Activated T-cell treated with anti-CD3 and anti-CD28 coated beads for 48 hours (primary cell): ENCODE data around the gene NT5DC4.

Experiments used
- DNase-seq: peaks from one replicate; pipeline ENCODE4 v3.0.0-alpha.2; 2020; ENCODE audit warnings: low read depth

The NT5DC4 gene

DNA sequence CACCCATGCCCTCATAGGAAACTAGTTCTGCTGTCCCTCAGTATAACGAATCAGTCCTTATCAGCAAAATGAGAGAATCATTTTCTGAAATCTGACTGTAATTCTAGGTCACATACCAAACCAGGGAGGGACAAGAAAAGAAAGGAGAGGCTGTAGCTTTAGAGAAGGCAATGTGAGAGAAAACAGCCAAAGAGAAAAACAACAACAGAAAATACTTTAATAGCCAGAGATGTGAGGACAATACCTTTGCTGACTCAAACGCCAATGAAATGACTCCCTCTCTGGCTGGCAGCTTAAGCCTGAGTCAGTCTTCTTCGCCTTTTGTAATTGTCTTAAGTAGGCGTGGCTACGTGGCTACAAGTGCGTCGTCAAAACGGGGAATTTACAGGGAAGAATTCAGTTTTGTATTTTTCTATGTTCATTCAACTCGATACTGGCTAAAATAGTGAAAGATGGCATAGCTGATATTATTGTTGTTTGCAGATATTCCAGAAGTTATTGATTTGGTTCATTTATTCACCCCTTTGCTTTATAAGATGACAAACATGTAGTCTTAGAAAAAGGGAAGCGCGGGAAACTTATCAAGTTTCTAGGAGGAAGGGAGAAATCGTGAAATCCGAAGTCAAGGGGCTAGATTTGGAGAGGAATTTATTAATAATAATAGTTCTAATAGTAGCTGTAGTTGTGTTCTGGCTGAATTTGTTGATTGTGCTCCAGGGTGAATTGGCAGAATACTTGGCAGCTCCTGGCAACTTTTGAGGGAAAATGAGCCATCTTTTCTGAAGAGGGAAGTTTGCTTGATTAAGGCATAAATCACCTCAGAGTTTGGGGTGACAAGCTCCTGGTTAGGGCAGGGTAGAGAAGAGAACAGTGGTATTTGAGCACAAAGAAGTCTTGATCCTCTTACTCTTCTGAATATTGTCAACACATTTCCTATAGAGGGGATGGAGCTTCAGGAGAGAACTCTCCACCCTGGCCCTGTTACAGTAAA, 63.7 kb downstream of the NT5DC4 start, which contains the start of gene IL1A:
Gene IL1A, minus strand, starts transcription at position 295 of the 991 bp plus-strand sequence. CDS start 723 bp downstream, outside the sequence.
- no peak for DNase-seq

DNA sequence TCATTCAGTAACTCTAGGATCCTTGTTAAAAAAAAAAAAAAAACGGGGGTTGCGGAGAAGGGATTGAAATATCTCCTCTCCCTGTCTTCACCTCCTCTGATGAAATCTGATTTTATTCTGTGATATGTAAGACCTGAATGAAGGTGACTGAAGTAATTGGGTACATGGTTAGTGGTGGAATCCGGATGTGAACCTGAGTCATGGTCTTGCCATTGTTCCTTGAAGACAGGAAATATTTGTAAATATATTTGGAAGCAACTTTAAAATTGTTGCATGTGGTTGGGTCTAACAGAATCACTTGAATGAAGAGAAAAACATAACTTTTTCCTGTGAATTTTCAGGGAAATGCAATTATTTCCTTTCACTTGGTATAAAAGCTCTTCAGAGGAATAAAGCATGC, 66.5 kb downstream of the NT5DC4 start:
- DNase-seq = no peak

DNA sequence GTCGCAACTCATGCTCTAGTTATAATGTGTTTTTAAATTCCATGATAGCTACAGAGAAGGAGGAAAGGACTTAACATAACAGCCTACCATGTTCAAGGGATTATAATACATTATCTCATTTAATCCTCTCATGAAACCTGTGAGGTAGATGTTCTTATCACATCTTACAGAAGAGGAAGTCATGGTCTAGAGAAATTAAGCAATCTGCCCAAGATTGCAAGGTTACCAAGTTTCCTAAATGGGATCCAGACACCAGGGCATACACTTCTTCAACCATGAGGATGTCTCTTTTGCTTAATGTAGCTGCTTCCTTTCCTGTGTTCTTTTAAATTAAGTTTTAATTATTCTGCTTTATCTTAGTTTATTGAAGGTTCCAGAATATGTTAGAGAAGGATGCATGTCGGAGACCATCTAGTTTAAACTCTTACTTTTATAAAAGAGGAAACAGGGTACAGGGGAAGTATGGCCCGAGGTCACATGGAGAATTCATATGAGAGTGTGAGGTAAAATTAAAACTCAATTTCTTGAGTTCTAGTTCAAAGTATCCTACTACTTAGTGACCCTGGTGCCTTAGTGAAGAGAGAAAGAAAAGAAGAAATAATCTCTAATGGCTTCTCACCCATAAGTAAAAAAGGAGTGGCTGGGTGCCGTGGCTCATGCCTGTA, 67.0 kb downstream of the NT5DC4 start:
- DNase-seq = no peak

DNA sequence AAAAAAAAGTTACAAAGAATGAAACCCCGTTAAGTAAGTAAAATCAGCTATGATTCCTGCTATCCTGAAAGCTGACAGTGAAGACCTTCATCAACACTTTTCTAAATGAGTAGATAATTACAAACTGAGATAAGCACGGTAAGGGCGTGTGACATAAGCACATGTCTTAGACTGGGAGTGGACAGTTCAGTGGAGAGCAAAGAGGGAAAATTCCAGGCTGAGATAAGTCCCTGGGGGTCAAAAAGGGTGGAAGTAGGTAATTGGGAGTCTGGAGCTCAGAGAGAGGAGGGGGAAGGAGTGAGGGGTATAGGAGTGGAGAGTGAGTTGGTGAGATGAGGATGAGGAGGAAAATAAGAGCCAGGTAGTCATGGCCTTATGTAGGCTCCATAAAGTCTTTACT, 67.8 kb downstream of the NT5DC4 start:
- DNase-seq = no peak
